NT2/D1 (cell line): ENCODE results near the gene DCAF11.

Experiments used
- SUZ12 ChIP-seq: IDR thresholded peaks from 2 replicates; pipeline ENCODE4 v1.6.1; 2011; ENCODE audit not compliant: insufficient read length, insufficient read depth; ENCODE audit errors: extremely low read depth
- YY1 ChIP-seq: IDR thresholded peaks from 2 replicates; pipeline ENCODE4 v1.6.1; 2011; ENCODE audit not compliant: insufficient read length, insufficient read depth

- TF ChIP-seq SUZ12 (no peak), YY1 (no peak)
Observed at GRCh38 chr14:24103451-24103850, 11.1 kb upstream of the DCAF11 start.
